GM20431 (cell line): ENCODE measurements around the gene AOAH.

Experiments used
- in situ Hi-C: fragments of 300-500 bp; cut with MseI, MboI; formaldehyde crosslinking; loops from one replicate; pipeline ENCODE4 v1.15.0; 2020; ENCODE audit warnings: low sequenced_read_pairs; ENCODE audit not compliant: unreplicated experiment

The AOAH gene

GRCh38 chr7:36571190-36571560 lies 153.1 kb downstream of the AOAH start:
- in situ Hi-C loops, result no loop called here

GRCh38 chr7:36570528-36571189 lies 153.6 kb downstream of the AOAH start:
- in situ Hi-C loops, result no loop called here

- in situ Hi-C loops, result no loop called here
These were observed 155.8 kb downstream of the AOAH start for GRCh38 chr7:36568452-36568849.

GRCh38 chr7:36567699-36568451 lies 156.4 kb downstream of the AOAH start:
- in situ Hi-C loops, result no loop called here

- in situ Hi-C loops, result no loop called here
These were observed 158.4 kb downstream of the AOAH start for GRCh38 chr7:36565792-36566356.

- in situ Hi-C loops, result no loop called here
These were observed 159.8 kb downstream of the AOAH start for GRCh38 chr7:36564489-36564888.

- in situ Hi-C loops, result no loop called here
These were observed 160.5 kb downstream of the AOAH start for GRCh38 chr7:36563706-36564327.

- in situ Hi-C loops, result no loop called here
These were observed 162.2 kb downstream of the AOAH start for GRCh38 chr7:36562121-36562520.

GRCh38 chr7:36549029-36549428 lies 175.3 kb downstream of the AOAH start:
- in situ Hi-C loops, result no loop called here

GRCh38 chr7:36547416-36547815 lies 176.9 kb downstream of the AOAH start:
- in situ Hi-C loops, result no loop called here

- in situ Hi-C loops, result no loop called here
These were observed 178.0 kb downstream of the AOAH start for GRCh38 chr7:36546331-36546730.

GRCh38 chr7:36545291-36545690 lies 179.0 kb downstream of the AOAH start:
- in situ Hi-C loops, result no loop called here

- in situ Hi-C loops, result no loop called here
These were observed 186.2 kb downstream of the AOAH start for GRCh38 chr7:36538126-36538525.

- in situ Hi-C loops, result no loop called here
These were observed 188.2 kb downstream of the AOAH start for GRCh38 chr7:36535866-36536664.

- in situ Hi-C loops, result no loop called here
These were observed 190.6 kb downstream of the AOAH start for GRCh38 chr7:36533717-36534116.

GRCh38 chr7:36532981-36533499 lies 191.3 kb downstream of the AOAH start:
- in situ Hi-C loops, result no loop called here

- in situ Hi-C loops, result no loop called here
These were observed 192.3 kb downstream of the AOAH start for GRCh38 chr7:36531951-36532350.

- in situ Hi-C loops, result no loop called here
These were observed 193.8 kb downstream of the AOAH start for GRCh38 chr7:36530456-36530855.

GRCh38 chr7:36527549-36527913 lies 196.8 kb downstream of the AOAH start:
- in situ Hi-C loops, result no loop called here
